Measurements from ENCODE around the gene PDCL3.

PDCL3 gene

GRCh38 chr2:100562613-100563406, at the start of gene PDCL3:
TSS of gene PDCL3 (plus strand) at chr2:100562993. CDS start at chr2:100563068, 75 bp downstream.
- H3K27ac ChIP-seq: peak within 1 kb of the TSS; percentile 82 to 98 (median 92)
- H4K20me1 ChIP-seq: peaks cover 0 to 15% (median 0%) of the 10 kb centered on the region in 11 experiments; a peak in 2 of 22 replicates
- no peaks in the 10 kb centered on the region for H3K9me3 ChIP-seq (replicated peaks in 1 of 11)
- peak within 1 kb of the TSS; percentile 72 to 87 (median 80) for H3K4me3 ChIP-seq
- peaks cover 17 to 23% (median 18%) of the 10 kb centered on the region in 11 experiments for H3K36me3 ChIP-seq
- TF ChIP-seq Cebpa-rat (IDR thresholded peaks at IDR 0.05): no peak
- H3K4me2 ChIP-seq: peak within 1 kb of the TSS; percentile 81 to 98 (median 91)
- peaks cover 23 to 39% (median 31%) of the 10 kb centered on the region in 10 experiments for H3K4me1 ChIP-seq
- peak within 1 kb of the TSS; percentile 90 to 98 (median 94) for H3K9ac ChIP-seq
- no peaks in the 10 kb centered on the region for H3K27me3 ChIP-seq

- H3K9me3 ChIP-seq (replicated peaks in 1 of 11): peaks cover 0 to 5% (median 2%) of the 10 kb centered on the region in 11 experiments; a peak in 8 of 22 replicates
- H3K36me3 ChIP-seq: no peaks in the 10 kb centered on the region
- H3K4me3 ChIP-seq: no peak overlapping the region
- H3K9ac ChIP-seq: no peak overlapping the region
- H3K4me2 ChIP-seq: peak overlapping the region in 2 of 11 experiments; percentile 24 to 39; a peak in 3 of 22 replicates
- no peak for TF ChIP-seq Cebpa-rat (IDR thresholded peaks at IDR 0.05)
- peaks cover 0 to 10% (median 0%) of the 10 kb centered on the region in 10 experiments; a peak in 3 of 20 replicates for H3K4me1 ChIP-seq
- H4K20me1 ChIP-seq: no peaks in the 10 kb centered on the region
- H3K27ac ChIP-seq: peak overlapping the region in 6 of 11 experiments; percentile 12 to 59 (median 46); a peak in 11 of 22 replicates
- no peaks in the 10 kb centered on the region for H3K27me3 ChIP-seq
Measured at GRCh38 chr2:100513650-100514049, 49.1 kb upstream of the PDCL3 start.

GRCh38 chr2:100517556-100517955, 45.2 kb upstream of the PDCL3 start:
- H3K36me3 ChIP-seq: no peaks in the 10 kb centered on the region
- H3K9me3 ChIP-seq (replicated peaks in 1 of 11): 0 out of 22 replicates have a peak, but pooled peaks cover 0 to 7% (median 0%) of the 10 kb centered on the region in 11 experiments
- no peak overlapping the region for H3K9ac ChIP-seq
- no peak overlapping the region for H3K4me3 ChIP-seq
- H4K20me1 ChIP-seq: no peaks in the 10 kb centered on the region
- H3K4me1 ChIP-seq: peaks cover 0 to 10% (median 0%) of the 10 kb centered on the region in 10 experiments; a peak in 3 of 20 replicates
- no peak overlapping the region for H3K27ac ChIP-seq
- no peaks in the 10 kb centered on the region for H3K27me3 ChIP-seq
- TF ChIP-seq Cebpa-rat (IDR thresholded peaks at IDR 0.05): no peak
- H3K4me2 ChIP-seq: no peak overlapping the region

GRCh38 chr2:100518801-100519200, 44.0 kb upstream of the PDCL3 start:
- TF ChIP-seq Cebpa-rat (IDR thresholded peaks at IDR 0.05): no peak
- Histone ChIP-seq H3K36me3 (no peaks in the 10 kb centered on the region), H3K4me1 (peaks cover 0 to 2% (median 0%) of the 10 kb centered on the region in 10 experiments; a peak in 3 of 20 replicates), H3K27me3 (no peaks in the 10 kb centered on the region), H3K9me3 (replicated peaks in 1 of 11) (0 out of 22 replicates have a peak, but pooled peaks cover 0 to 7% (median 0%) of the 10 kb centered on the region in 11 experiments), H3K9ac (no peak overlapping the region), H3K27ac (no peak overlapping the region), H4K20me1 (no peaks in the 10 kb centered on the region), H3K4me2 (no peak overlapping the region), H3K4me3 (no peak overlapping the region)

- Histone ChIP-seq H3K36me3 (no peaks in the 10 kb centered on the region), H3K27ac (no peak overlapping the region), H4K20me1 (no peaks in the 10 kb centered on the region), H3K9ac (no peak overlapping the region), H3K27me3 (no peaks in the 10 kb centered on the region), H3K4me2 (no peak overlapping the region), H3K9me3 (replicated peaks in 1 of 11) (0 out of 22 replicates have a peak, but pooled peaks cover 0 to 7% (median 0%) of the 10 kb centered on the region in 11 experiments), H3K4me1 (no peaks in the 10 kb centered on the region), H3K4me3 (no peak overlapping the region)
- no peak for TF ChIP-seq Cebpa-rat (IDR thresholded peaks at IDR 0.05)
Measured at GRCh38 chr2:100520224-100520623, 42.6 kb upstream of the PDCL3 start.

- H3K36me3 ChIP-seq: no peaks in the 10 kb centered on the region
Measured at GRCh38 chr2:100522430-100522829, 40.4 kb upstream of the PDCL3 start.

GRCh38 chr2:100524331-100524730, 38.5 kb upstream of the PDCL3 start:
- no peak overlapping the region for H3K9ac ChIP-seq
- no peak overlapping the region for H3K4me2 ChIP-seq
- H3K9me3 ChIP-seq (replicated peaks in 1 of 11): 0 out of 22 replicates have a peak, but pooled peaks cover 0 to 7% (median 0%) of the 10 kb centered on the region in 11 experiments
- H3K36me3 ChIP-seq: no peaks in the 10 kb centered on the region
- H3K4me3 ChIP-seq: no peak overlapping the region
- H3K27ac ChIP-seq: no peak overlapping the region
- H4K20me1 ChIP-seq: no peaks in the 10 kb centered on the region
- H3K4me1 ChIP-seq: no peaks in the 10 kb centered on the region
- TF ChIP-seq Cebpa-rat (IDR thresholded peaks at IDR 0.05): no peak
- no peaks in the 10 kb centered on the region for H3K27me3 ChIP-seq

More at GRCh38 chr2:100522430-100522829, 40.4 kb upstream of the PDCL3 start:
- Histone ChIP-seq H3K27me3 (no peaks in the 10 kb centered on the region), H4K20me1 (no peaks in the 10 kb centered on the region), H3K9me3 (replicated peaks in 1 of 11) (0 out of 22 replicates have a peak, but pooled peaks cover 0 to 7% (median 0%) of the 10 kb centered on the region in 11 experiments), H3K4me1 (no peaks in the 10 kb centered on the region), H3K4me3 (no peak overlapping the region), H3K4me2 (no peak overlapping the region), H3K27ac (no peak overlapping the region), H3K9ac (no peak overlapping the region)
- no peak for TF ChIP-seq Cebpa-rat (IDR thresholded peaks at IDR 0.05)

GRCh38 chr2:100526868-100527267, 35.9 kb upstream of the PDCL3 start:
- Histone ChIP-seq H3K4me2 (no peak overlapping the region), H3K4me1 (0 out of 20 replicates have a peak, but pooled peaks cover 0 to 5% (median 0%) of the 10 kb centered on the region in 10 experiments), H3K9ac (no peak overlapping the region), H4K20me1 (no peaks in the 10 kb centered on the region), H3K27ac (no peak overlapping the region), H3K9me3 (replicated peaks in 1 of 11) (0 out of 22 replicates have a peak, but pooled peaks cover 0 to under 1% (median 0%) of the 10 kb centered on the region in 11 experiments), H3K27me3 (no peaks in the 10 kb centered on the region), H3K4me3 (no peak overlapping the region), H3K36me3 (no peaks in the 10 kb centered on the region)
- TF ChIP-seq Cebpa-rat (IDR thresholded peaks at IDR 0.05): no peak

GRCh38 chr2:100527440-100528015, 35.3 kb upstream of the PDCL3 start:
- no peaks in the 10 kb centered on the region for H3K27me3 ChIP-seq
- H3K9ac ChIP-seq: no peak overlapping the region
- H3K4me2 ChIP-seq: no peak overlapping the region
- no peaks in the 10 kb centered on the region for H4K20me1 ChIP-seq
- 0 out of 20 replicates have a peak, but pooled peaks cover 0 to 5% (median 0%) of the 10 kb centered on the region in 10 experiments for H3K4me1 ChIP-seq
- no peaks in the 10 kb centered on the region for H3K9me3 ChIP-seq (replicated peaks in 1 of 11)
- H3K36me3 ChIP-seq: no peaks in the 10 kb centered on the region
- no peak for TF ChIP-seq Cebpa-rat (IDR thresholded peaks at IDR 0.05)
- no peak overlapping the region for H3K27ac ChIP-seq
- no peak overlapping the region for H3K4me3 ChIP-seq

Measured in BLaER1 treated with 17β-estradiol and CSF1 and Interleukin-3, amounts not matched to agents 10 nM and 100 nM (cell line).